ENCODE results near the gene CPNE9. TPM values are rescaled to one million over a fixed set of nuclear protein-coding genes. Genes with fewer than 3 reads are reported as not detected.

Gene CPNE9
- polyA plus RNA-seq, 1 of the 3 experiments (the other 2 are of a cell fraction): 0.03 TPM

GRCh38 chr3:9673752-9674151 is 29.9 kb upstream of the CPNE9 start:
- TF ChIP-seq TAF1 (IDR thresholded peaks at IDR 0.05; ENCODE audit: borderline replicate concordance, low read depth, low read length): no peak
- TF ChIP-seq GATA2 (CRISPR knock-in tag; IDR thresholded peaks at IDR 0.05): no peak
- TF ChIP-seq RCOR1 (IDR thresholded peaks at IDR 0.05; ENCODE audit: low read length): no peak
- no peak for TF ChIP-seq REST (IDR thresholded peaks at IDR 0.05; ENCODE audit: low read depth, low read length)
- no peak for TF ChIP-seq ELF1 (IDR thresholded peaks at IDR 0.05)
- TF ChIP-seq CHD2 (IDR thresholded peaks at IDR 0.05; ENCODE audit: low read length, partially characterized antibody): no peak
- no peak for TF ChIP-seq NRF1 (IDR thresholded peaks at IDR 0.05; ENCODE audit: low read depth, low read length)
- TF ChIP-seq ZBTB33 (IDR thresholded peaks at IDR 0.05; ENCODE audit: borderline replicate concordance, low read depth): no peak
- no peak for TF ChIP-seq MAX (IDR thresholded peaks at IDR 0.05; ENCODE audit: low read depth)
- CTCF ChIA-PET: interaction anchor here (0.8 kb wide), 1 partner anchor 170 kb away, joined by 3 read pairs; no protein-coding TSS in a partner anchor

GRCh38 chr3:9675736-9676290 is 27.8 kb upstream of the CPNE9 start:
- Histone ChIP-seq H3K79me2 (ENCODE audit: insufficient read depth) (no peaks in the 10 kb centered on the region), H3K27ac (ENCODE audit: low read depth in 2 of 2, low read length in 1 of 2) (no peak overlapping the region), H4K20me1 (ENCODE audit: insufficient read depth) (no peaks in the 10 kb centered on the region), H3K9me3 (no peaks in the 10 kb centered on the region), H3K9ac (no peak overlapping the region), H3K4me2 (no peak overlapping the region), H3K27me3 (ENCODE audit: insufficient read depth) (no peaks in the 10 kb centered on the region), H3F3A (replicated peaks; ENCODE audit: insufficient read depth) (no peaks in the 10 kb centered on the region), H3K4me1 (ENCODE audit: control insufficient read depth in 1 of 2, insufficient read depth in 2 of 2, low read depth in 1 of 2, low read length in 1 of 2) (no peaks in the 10 kb centered on the region), H3K9me2 (no peaks in the 10 kb centered on the region), H2AFZ (ENCODE audit: low read depth) (no peak overlapping the region), H3K4me3 (ENCODE audit: low read depth in 2 of 2, low read length in 1 of 2) (no peak overlapping the region), H3K36me3 (replicated peaks in 1 of 2; ENCODE audit: control insufficient read depth in 1 of 2, insufficient read depth in 2 of 2, low read length in 1 of 2) (peaks cover 26 to 89% of the 10 kb centered on the region in 2 experiments)
- no peak for DNase-seq
- ChIA-PET CTCF (interaction anchor here (1.9 kb wide), 1 partner anchor 172 kb away, joined by 6 read pairs; no protein-coding TSS in a partner anchor), POLR2A (no interaction called here)
- TF ChIP-seq MAX (IDR thresholded peaks at IDR 0.05; ENCODE audit: low read depth) (no peak), JUND (IDR thresholded peaks at IDR 0.05) (no peak), FOSL2 (IDR thresholded peaks at IDR 0.05; ENCODE audit: borderline replicate concordance, low read depth) (no peak), PBX3 (IDR thresholded peaks at IDR 0.05) (no peak), REST (IDR thresholded peaks at IDR 0.05; ENCODE audit: low read depth, low read length) (no peak), NFIC (IDR thresholded peaks at IDR 0.05; ENCODE audit: borderline replicate concordance) (no peak), EZH2phosphoT487 (IDR thresholded peaks at IDR 0.05; ENCODE audit: borderline replicate concordance, low read depth) (no peak), EP300 (IDR thresholded peaks at IDR 0.05; ENCODE audit: borderline replicate concordance in 1 of 2, low read depth in 1 of 2, low read length in 1 of 2) (no peak)
- 87% methylated on average over 2 of the region's 5 CpGs for WGBS (ENCODE audit: low lambda C conversion rate)

More at GRCh38 chr3:9673752-9674151, 29.9 kb upstream of the CPNE9 start:
- H3K4me1 ChIP-seq (ENCODE audit: control insufficient read depth in 1 of 2, insufficient read depth in 2 of 2, low read depth in 1 of 2, low read length in 1 of 2): peaks cover 0 to 10% of the 10 kb centered on the region in 2 experiments; a peak in 2 of 4 replicates
- H3K4me2 ChIP-seq: no peak overlapping the region
- DNase-seq: no peak
- no peaks in the 10 kb centered on the region for H3K27me3 ChIP-seq (ENCODE audit: insufficient read depth)
- no peaks in the 10 kb centered on the region for H3F3A ChIP-seq (replicated peaks; ENCODE audit: insufficient read depth)
- no peak overlapping the region for H3K27ac ChIP-seq (ENCODE audit: low read depth in 2 of 2, low read length in 1 of 2)
- no peak overlapping the region for H2AFZ ChIP-seq (ENCODE audit: low read depth)
- H3K36me3 ChIP-seq (replicated peaks in 1 of 2; ENCODE audit: control insufficient read depth in 1 of 2, insufficient read depth in 2 of 2, low read length in 1 of 2): peaks cover 24 to 74% of the 10 kb centered on the region in 2 experiments
- 92% methylated on average over 2 of the region's 2 CpGs for WGBS (ENCODE audit: low lambda C conversion rate)
- H3K9me3 ChIP-seq: no peaks in the 10 kb centered on the region
- H3K9ac ChIP-seq: no peak overlapping the region
- H4K20me1 ChIP-seq (ENCODE audit: insufficient read depth): no peaks in the 10 kb centered on the region
- no peak overlapping the region for H3K4me3 ChIP-seq (ENCODE audit: low read depth in 2 of 2, low read length in 1 of 2)
- POLR2A ChIA-PET: no interaction called here
- H3K9me2 ChIP-seq: no peaks in the 10 kb centered on the region
- H3K79me2 ChIP-seq (ENCODE audit: insufficient read depth): no peaks in the 10 kb centered on the region
